HG03196 (cell line): ENCODE results near the gene HERC5.
A peak's percentile ranks its signal among the peaks of the same experiment; 100 is the strongest.
"Not testable (repeated sequence)": the region's sequence is repeated elsewhere in the genome, so short reads cannot be mapped to it uniquely, and the experiment has no call there.

ENCODE experiments used
- ATAC-seq: cut with Tn5 transposase; IDR thresholded peaks from one replicate; pipeline ENCODE4 v1.9.1; 2021; ENCODE audit not compliant: unreplicated experiment

The HERC5 gene

GRCh38 chr4:88517825-88518224 is 60.9 kb downstream of the HERC5 start:
- no peak for ATAC-seq

- no peak for ATAC-seq
These were observed 62.0 kb downstream of the HERC5 start for GRCh38 chr4:88518911-88519310.

GRCh38 chr4:88522702-88523324 is 65.9 kb downstream of the HERC5 start:
- no peak for ATAC-seq

GRCh38 chr4:88523325-88524129 is 66.6 kb downstream of the HERC5 start, which contains the start of gene PYURF:
Gene PYURF (minus strand): TSS chr4:88523776. CDS start chr4:88523700, 76 bp downstream.
- ATAC-seq: peak; percentile 89

- no peak for ATAC-seq
These were observed 67.3 kb downstream of the HERC5 start for GRCh38 chr4:88524171-88524570.

GRCh38 chr4:88526221-88526815 is 69.4 kb downstream of the HERC5 start:
- no peak for ATAC-seq

- ATAC-seq: peak; percentile 35
These were observed 70.9 kb downstream of the HERC5 start for GRCh38 chr4:88527787-88528186.

GRCh38 chr4:88528861-88529260 is 71.9 kb downstream of the HERC5 start:
- no peak for ATAC-seq

- no peak for ATAC-seq
These were observed 74.6 kb downstream of the HERC5 start for GRCh38 chr4:88531549-88531948.

GRCh38 chr4:88533088-88533790 is 76.3 kb downstream of the HERC5 start:
- ATAC-seq: no peak

- ATAC-seq: no peak
These were observed 77.2 kb downstream of the HERC5 start for GRCh38 chr4:88533937-88534750.

GRCh38 chr4:88535090-88535755 is 78.3 kb downstream of the HERC5 start:
- no peak for ATAC-seq

GRCh38 chr4:88537709-88538108 is 80.8 kb downstream of the HERC5 start:
- ATAC-seq: no peak

GRCh38 chr4:88539322-88540068 is 82.6 kb downstream of the HERC5 start:
- ATAC-seq: not testable (repeated sequence)

- no peak for ATAC-seq
These were observed 92.9 kb downstream of the HERC5 start for GRCh38 chr4:88549815-88550214.
